CD4-positive, alpha-beta T cell (primary cell): ENCODE data around the gene SH3GLB1. TPM values are rescaled to one million over a fixed set of nuclear protein-coding genes. Genes with fewer than 3 reads are reported as not detected.

ENCODE experiments used
- ATAC-seq: fragments of 200-7000 bp; cut with Tn5 transposase; one replicate; pipeline ENCODE4 v1.10.0; 2022; ENCODE audit warnings: mild to moderate bottlenecking; ENCODE audit not compliant: poor library complexity
- CTCF ChIA-PET: fragments of 350-600 bp; sonication (Branson Sonifier 250); formaldehyde crosslinking; loops from one replicate; lab custom pipeline; 2021; ENCODE audit warnings: antibody characterized with exemption, inconsistent platforms; lab: Charles Lee
- POLR2A ChIA-PET: fragments of 350-600 bp; sonication (Branson Sonifier 250); formaldehyde crosslinking; loops from one replicate; lab custom pipeline; 2021; ENCODE audit warnings: antibody characterized with exemption, inconsistent platforms; lab: Charles Lee
- DNase-seq, 14 experiments: peaks; one replicate each; pipeline ENCODE4 v3.0.0-alpha.2; 2013 to 2020; ENCODE audit warnings: mixed read lengths in 2 of 14
- H3K27ac ChIP-seq, 2 donors: one replicate each; pipeline versions ENCODE4 v1.5.1 to v1.7.0; 2013; ENCODE audit warnings: low read length in 2 of 2, low read depth in 1 of 2, mild to moderate bottlenecking in 1 of 2
- H3K27me3 ChIP-seq, 2 experiments: 1 replicate in 1 of 2; 2 replicates in 1 of 2; pipeline versions ENCODE4 v1.6.1 to v1.7.0; 2013; ENCODE audit warnings: low read length in 2 of 2, control low read depth in 1 of 2, mild to moderate bottlenecking in 1 of 2, moderate library complexity in 1 of 2; ENCODE audit not compliant: insufficient read depth in 2 of 2, control insufficient read depth in 1 of 2
- H3K36me3 ChIP-seq: one replicate; pipeline ENCODE4 v1.6.1; 2013; ENCODE audit warnings: low read length, control low read depth; ENCODE audit not compliant: insufficient read depth
- H3K4me1 ChIP-seq: one replicate; pipeline ENCODE4 v1.6.1; 2013; ENCODE audit warnings: low read length, control low read depth; ENCODE audit not compliant: insufficient read depth
- H3K4me3 ChIP-seq: one replicate; pipeline ENCODE4 v1.5.1; 2013; ENCODE audit warnings: mild to moderate bottlenecking, low read length, moderate library complexity
- H3K9me3 ChIP-seq, 2 experiments: 1 replicate in 1 of 2; 2 replicates in 1 of 2; pipeline versions ENCODE4 v1.6.1 to v1.7.0; 2013; ENCODE audit warnings: low read length in 2 of 2, mild to moderate bottlenecking in 2 of 2, control low read depth in 1 of 2, moderate library complexity in 1 of 2; ENCODE audit not compliant: control insufficient read depth in 1 of 2, insufficient read depth in 1 of 2
- H3K27ac Mint-ChIP-seq: one replicate; pipeline ENCODE4 v1.8.0; 2020; ENCODE audit warnings: mixed read lengths
- H3K27me3 Mint-ChIP-seq: one replicate; pipeline ENCODE4 v1.8.0; 2021; ENCODE audit warnings: mixed read lengths
- H3K36me3 Mint-ChIP-seq: one replicate; pipeline ENCODE4 v1.8.0; 2021; ENCODE audit warnings: low read depth, mixed read lengths
- H3K4me1 Mint-ChIP-seq: one replicate; pipeline ENCODE4 v1.8.0; 2021; ENCODE audit warnings: low read depth, mixed read lengths
- H3K4me3 Mint-ChIP-seq: one replicate; pipeline ENCODE4 v1.8.0; 2020; ENCODE audit warnings: mild to moderate bottlenecking, mixed read lengths
- H3K9me3 Mint-ChIP-seq: one replicate; pipeline ENCODE4 v1.8.0; 2020; ENCODE audit warnings: mixed read lengths
- CTCF ChIP-seq: fragments of 200-600 bp; IDR thresholded peaks from one replicate; pipeline ENCODE4 v1.8.0; 2022; ENCODE audit warnings: antibody characterized with exemption, mild to moderate bottlenecking
- intact Hi-C, 2 experiments: fragments of 100-400 bp; cut with DNase I in 1 of 2; cut with micrococcal nuclease in 1 of 2; formaldehyde crosslinking; loops; one replicate each; pipeline versions ENCODE4 v1.15.1 to v1.9.0; 2023 to 2025; cut with DNase I, micrococcal nuclease
- total RNA-seq, 174 experiments: library from RNA in 2 of 174; stranded (reverse) in 2 of 174; gene quantifications; one replicate each; pipeline ENCODE4 v1.2.3 and lab custom pipeline; 2021 to 2026

The SH3GLB1 gene
- total RNA-seq, 2 experiments from 2014 or later, result 50.6 to 52.3 TPM

DNA sequence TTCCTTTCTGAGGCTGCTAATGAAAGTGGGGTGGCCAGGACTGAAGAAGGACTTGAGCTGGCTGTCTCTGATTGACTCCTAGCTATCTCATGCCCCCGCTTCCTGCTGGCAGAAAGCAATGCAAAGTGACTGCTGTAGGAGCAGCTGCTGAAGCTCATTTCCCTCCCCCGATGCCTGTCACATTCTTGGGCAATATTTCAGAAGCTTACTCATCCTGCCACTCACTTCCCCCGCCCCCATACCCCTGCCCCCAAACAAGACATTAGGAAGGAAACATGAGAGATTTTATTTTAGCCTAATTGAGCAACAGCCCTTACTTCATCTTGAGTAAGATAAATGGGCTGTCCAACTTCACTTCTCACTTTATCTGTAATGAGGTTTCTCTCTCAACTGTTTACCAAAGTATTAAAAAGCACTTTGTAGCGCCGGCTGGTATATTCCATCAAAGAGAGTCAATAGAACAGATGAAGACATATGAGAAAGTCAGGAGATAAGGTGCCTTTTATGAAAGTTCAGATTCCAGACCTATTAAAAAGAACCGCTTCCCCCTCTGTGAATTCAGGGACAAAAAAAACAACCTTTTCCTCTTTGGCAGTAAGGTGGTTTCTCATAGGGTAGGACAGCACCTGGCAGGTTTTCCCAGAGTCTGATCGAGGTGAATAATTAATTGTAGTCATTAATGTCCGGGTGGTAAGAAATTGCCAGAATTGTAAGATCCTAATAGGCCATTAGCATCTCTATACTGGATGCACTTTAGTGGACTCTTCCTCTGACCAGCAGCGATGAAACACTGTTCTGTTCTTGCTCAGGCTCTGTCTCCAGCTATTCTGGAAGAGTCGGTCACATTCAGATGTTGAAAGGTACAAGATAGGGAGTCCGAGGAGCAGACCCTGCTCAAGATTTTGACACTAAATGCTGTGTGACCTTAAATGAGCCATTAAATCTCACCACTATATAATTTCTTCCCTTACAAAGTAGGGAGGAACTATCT lies 70.2 kb downstream of the SH3GLB1 start:
- Histone ChIP-seq H3K36me3 (no peaks in the 10 kb centered on the region), H3K4me1 (peaks cover 5% of the 10 kb centered on the region), H3K27ac (no peak overlapping the region), H3K9me3 (no peaks in the 10 kb centered on the region), H3K4me3 (no peak overlapping the region), H3K27me3 (no peaks in the 10 kb centered on the region)
- Mint-ChIP-seq H3K27me3 (no peaks in the 10 kb centered on the region), H3K9me3 (no peaks in the 10 kb centered on the region), H3K4me1 (peaks cover 17% of the 10 kb centered on the region), H3K4me3 (no peak overlapping the region), H3K27ac (no peak overlapping the region), H3K36me3 (no peaks in the 10 kb centered on the region)
- peak in 6 of 14 experiments; percentile 1 to 74 (median 33) for DNase-seq
- intact Hi-C loops, result no loop called here
- POLR2A ChIA-PET, result no interaction called here
- no peak for TF ChIP-seq CTCF
- CTCF ChIA-PET, result no interaction called here
- peak; percentile 55 for ATAC-seq

DNA sequence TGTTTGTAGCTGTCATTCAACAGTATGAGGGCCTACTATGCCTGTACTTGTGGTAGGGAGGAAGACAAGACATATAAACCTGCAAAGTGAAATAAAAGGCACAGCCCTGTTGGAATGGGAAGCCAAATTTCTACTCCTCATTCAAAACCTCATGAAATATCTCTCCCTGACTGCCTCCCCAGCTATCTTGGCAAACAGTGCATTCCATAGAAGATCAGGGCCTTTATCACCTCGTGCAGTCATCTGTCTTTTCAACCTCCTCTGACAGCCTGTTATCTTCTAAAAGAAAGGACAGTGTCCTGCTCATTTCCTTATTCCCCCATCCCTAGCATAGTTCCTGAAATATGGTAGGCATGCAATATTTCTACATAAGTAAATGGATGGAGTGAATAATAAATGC lies 71.0 kb downstream of the SH3GLB1 start:
- H3K27ac Mint-ChIP-seq, result no peak overlapping the region
- ATAC-seq, result no peak
- no peaks in the 10 kb centered on the region for H3K27me3 ChIP-seq

GRCh38 chr1:86776108-86776507 lies 71.7 kb downstream of the SH3GLB1 start:
- Histone ChIP-seq H3K36me3 (no peaks in the 10 kb centered on the region), H3K4me1 (peaks cover 5% of the 10 kb centered on the region), H3K27ac (no peak overlapping the region), H3K27me3 (no peaks in the 10 kb centered on the region), H3K9me3 (peaks cover 0 to 2% of the 10 kb centered on the region in 2 experiments), H3K4me3 (no peak overlapping the region)
- TF ChIP-seq CTCF, result no peak
- no peak for ATAC-seq
- Mint-ChIP-seq H3K36me3 (no peaks in the 10 kb centered on the region), H3K4me3 (no peak overlapping the region), H3K9me3 (no peaks in the 10 kb centered on the region), H3K27ac (no peak overlapping the region), H3K27me3 (no peaks in the 10 kb centered on the region), H3K4me1 (peaks cover 17% of the 10 kb centered on the region)
- POLR2A ChIA-PET, result no interaction called here
- no peak for DNase-seq
- intact Hi-C loops, result no loop called here
- CTCF ChIA-PET, result interaction anchor here (1.3 kb wide), 1 partner anchor 21 kb away, joined by 4 read pairs; no protein-coding TSS in a partner anchor

More for the DNA sequence above, 71.0 kb downstream of the SH3GLB1 start:
- no peaks in the 10 kb centered on the region for H3K36me3 Mint-ChIP-seq
- no peak for DNase-seq
- POLR2A ChIA-PET, result no interaction called here
- H3K27me3 Mint-ChIP-seq, result no peaks in the 10 kb centered on the region
- intact Hi-C loops, result no loop called here
- TF ChIP-seq CTCF, result no peak
- Histone ChIP-seq H3K4me1 (peaks cover 5% of the 10 kb centered on the region), H3K27ac (no peak overlapping the region), H3K36me3 (no peaks in the 10 kb centered on the region), H3K4me3 (no peak overlapping the region), H3K9me3 (no peaks in the 10 kb centered on the region)
- H3K4me3 Mint-ChIP-seq, result no peak overlapping the region
- H3K4me1 Mint-ChIP-seq, result peaks cover 17% of the 10 kb centered on the region
- CTCF ChIA-PET, result no interaction called here
- H3K9me3 Mint-ChIP-seq, result no peaks in the 10 kb centered on the region
